Stimulated activated CD4-positive, alpha-beta T cell treated with anti-CD3 and anti-CD28 coated beads, Interleukin-15, amount 100 ng/mL, for 48 hours (primary cell): ENCODE measurements around the gene RAI1.

Experiments
- DNase-seq, 2 donors: peaks; one replicate each; pipeline ENCODE4 v3.0.0-alpha.2; 2020; ENCODE audit warnings: low read depth in 2 of 2

The RAI1 gene

DNA sequence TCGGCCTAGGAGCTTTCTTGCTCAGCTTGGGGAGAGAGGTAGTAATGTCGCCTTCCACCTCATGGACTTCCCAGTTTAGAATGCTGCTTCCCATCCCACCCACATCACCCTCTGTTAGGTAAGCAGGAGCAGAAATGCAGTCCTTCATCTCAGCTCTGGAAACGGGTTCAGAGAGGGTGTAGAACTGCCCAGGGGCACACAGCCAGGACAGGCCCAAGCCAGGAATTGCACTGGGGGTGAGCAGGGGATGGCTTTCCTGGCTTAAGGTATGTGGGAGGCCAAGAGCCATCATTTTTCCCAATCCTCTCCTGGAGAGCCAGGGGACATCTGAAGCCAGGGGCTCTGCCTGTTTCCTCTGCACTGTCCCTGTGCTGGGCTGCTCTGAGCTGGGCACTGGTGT, 33.6 kb downstream of the RAI1 start:
- DNase-seq, result no peak

DNA sequence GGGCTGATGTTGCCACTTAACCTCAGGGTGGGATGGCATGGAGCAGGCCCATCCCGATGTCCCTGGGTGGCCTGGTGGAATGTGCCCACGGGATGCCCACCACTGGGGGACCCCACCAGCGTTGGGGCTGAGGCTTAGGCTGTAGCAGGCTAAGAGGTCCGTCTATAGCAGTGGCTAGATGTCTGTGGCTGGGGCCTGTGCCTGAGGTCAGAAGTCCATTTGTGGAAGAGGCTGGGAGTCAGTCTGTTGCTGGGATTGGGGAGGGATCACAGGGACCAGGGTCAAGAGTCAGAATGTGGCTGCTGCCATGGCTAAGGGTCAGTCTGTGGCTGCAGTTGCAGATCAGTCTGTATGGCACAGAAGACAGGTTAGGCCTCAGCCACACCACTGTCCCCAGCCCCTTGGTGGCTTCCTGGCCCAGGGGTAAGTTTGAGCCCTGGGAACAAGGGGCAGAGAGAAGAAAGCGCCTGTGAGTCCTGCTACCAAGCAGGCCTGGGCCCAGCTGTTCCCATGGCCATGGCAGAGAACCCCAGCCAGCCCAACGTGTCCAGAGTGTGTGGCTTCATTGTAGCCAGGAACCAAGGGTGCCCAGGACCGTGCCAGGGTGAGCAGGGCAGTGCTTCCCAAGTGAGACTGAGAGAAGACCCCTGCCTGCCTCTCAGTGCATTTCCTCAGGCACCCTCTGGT, 35.7 kb downstream of the RAI1 start:
- no peak for DNase-seq

DNA sequence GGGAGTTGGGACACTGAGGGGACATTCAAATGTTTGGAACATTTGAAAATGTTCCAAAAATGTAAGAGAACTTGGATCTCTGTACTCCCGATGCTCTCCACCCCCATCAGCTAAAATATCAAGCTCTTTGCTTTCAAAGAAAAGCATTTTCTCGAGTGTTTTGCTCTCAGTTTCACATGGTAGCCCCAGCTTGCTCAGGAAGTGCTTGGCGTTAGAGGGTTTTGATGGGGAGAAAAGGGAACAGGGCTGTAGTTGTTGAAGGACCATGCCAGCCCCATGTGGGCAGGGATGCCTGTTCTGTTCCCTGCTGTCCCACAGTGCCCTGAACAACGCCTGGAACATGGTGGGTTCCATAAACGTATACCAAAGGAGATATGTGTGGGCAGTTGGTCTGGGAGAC, 37.0 kb downstream of the RAI1 start:
- no peak for DNase-seq

DNA sequence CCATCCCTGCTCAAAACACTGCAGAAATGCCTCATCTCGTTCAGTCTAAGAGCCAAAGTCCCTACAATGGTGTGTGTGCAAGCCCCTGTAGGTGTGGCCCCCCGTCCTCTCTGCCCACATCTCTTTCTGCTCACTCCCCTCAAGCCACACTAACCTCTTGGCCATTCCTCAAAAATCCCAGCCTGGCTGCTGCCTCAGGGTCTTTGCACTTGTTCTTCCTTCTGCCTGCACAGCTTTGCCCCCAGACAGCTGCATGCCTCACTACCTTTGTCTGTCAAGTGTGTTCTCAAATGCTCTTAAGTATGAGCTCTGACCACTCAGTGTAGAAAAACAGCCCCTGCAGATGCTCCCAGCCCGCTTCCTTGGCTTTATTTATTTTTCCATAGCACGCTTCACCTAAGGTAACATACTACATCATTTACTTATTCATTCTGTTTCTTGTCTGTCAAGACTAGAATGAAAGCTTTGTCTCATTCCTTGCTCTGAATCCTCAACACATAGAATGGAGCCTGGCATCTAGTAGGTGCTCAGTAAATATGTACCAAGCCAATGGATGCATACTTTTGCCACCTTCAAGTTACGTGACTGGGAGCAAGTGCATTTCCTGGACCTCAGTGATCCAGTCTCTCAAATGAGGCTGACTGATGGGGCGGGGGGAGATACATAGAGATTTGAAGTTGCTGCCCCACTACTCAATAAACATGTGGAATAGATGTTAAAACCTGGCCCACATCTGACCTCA, 38.1 kb downstream of the RAI1 start:
- no peak for DNase-seq

DNA sequence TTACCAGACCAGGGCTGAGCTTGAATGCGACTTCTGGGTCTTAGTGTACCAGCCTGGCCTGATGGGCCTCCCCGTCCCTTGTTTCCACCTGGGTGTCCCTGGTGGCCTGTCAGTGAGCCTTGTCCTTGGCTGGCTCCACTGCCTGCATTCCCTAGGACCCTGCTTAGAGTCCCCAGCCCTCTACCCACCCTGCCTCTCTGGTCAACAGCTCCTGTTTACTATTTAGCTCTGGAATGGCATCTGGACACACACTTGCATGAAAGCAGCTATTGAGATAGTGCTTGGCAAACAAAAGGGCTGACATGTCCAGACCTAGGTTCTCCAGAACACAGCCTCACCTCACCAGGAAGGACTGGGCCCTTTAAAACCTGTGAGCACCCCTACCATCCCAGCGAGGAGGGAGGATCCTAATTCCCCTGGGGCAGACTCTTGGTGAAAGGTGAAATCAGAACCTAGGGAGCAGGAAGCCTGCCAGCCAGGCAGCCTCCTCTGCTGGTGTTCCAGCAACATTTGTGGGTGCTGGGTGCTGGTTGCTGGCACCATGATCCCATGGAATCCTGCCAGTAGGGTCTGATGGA, 38.8 kb downstream of the RAI1 start:
- no peak for DNase-seq

DNA sequence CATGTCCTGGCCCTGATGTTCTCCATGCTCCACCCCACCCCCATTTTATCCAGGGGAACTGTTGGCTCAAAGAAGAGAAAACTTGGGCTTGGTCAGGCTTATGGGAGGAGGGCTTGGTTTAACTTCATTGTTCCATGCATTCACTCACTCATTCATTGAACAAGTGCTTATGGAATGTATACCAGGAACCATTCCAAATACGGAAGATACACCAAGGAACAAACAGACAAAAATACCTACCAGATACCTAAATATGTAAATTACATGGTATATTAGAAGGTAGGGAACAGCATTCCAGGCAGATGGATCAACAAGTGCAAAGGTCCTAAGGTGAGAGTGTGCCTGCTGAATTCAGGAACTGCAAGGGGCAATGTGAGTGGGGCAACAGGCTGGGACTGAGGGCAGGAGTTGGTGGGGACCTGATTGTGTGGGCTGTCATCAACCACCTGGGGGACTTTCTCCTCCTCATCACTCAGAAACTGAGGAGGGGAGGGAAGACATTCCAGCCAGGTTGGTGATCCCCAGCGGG, 39.9 kb downstream of the RAI1 start:
- DNase-seq, result no peak

DNA sequence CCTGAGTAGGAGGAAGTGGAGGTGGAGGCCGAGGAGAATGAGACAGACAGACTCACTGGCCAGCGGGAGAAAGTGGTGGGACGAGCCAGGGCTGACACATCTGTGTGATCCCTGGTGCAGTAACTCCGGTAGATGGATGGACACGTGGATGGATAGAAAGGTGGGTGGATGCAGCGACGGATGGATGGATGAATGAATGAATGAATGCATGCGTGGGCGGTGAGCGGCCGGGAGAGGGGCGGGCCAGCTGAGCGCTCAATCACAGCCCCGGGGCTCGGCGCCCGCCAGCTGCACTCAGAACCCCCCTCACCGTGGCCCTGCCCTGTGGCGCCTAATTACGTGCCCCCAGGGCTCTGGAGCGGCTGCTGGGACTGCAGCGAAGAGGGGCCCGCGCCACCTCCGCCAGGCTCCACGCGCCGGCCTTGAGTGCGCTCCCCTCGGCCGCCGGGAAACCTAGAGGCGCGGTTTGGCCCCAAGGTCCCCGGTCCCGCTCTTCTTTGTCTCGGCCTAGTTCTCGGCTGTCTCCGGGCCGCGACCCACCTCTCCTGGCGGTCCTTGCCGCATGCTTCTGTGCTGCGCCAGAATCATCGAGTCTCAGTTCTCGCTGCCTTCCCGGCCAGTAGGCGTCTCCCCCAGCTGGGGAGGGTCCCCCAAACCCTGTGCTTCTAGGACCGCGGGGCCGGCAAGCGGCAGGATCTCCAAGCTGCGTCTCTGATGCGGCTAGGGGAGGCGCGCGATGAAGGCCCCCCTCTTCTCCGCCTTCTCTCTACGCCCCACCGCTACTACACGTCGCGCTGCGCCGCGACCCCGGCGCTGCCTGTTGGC, 41.0 kb downstream of the RAI1 start:
- no peak for DNase-seq

DNA sequence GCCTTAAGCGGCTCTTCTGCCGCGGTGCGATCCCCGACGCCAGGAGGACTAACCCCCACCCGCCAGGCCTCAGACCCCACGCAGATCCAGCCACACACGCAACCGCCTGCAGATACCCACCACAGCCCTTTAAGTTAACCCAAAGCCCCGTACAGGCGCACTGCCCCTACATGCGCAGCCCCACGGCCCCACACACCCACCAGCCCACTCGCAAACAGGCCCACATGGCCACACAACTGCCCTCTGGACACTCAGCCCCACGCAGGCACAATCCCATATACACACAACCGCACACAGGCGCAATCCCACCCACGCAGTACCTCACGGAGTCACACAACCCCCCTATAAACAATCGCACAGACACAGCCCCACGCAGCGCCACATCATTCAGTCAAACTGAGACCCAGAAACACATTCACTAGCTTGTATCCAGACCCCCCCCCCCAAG, 41.7 kb downstream of the RAI1 start:
- no peak for DNase-seq

DNA sequence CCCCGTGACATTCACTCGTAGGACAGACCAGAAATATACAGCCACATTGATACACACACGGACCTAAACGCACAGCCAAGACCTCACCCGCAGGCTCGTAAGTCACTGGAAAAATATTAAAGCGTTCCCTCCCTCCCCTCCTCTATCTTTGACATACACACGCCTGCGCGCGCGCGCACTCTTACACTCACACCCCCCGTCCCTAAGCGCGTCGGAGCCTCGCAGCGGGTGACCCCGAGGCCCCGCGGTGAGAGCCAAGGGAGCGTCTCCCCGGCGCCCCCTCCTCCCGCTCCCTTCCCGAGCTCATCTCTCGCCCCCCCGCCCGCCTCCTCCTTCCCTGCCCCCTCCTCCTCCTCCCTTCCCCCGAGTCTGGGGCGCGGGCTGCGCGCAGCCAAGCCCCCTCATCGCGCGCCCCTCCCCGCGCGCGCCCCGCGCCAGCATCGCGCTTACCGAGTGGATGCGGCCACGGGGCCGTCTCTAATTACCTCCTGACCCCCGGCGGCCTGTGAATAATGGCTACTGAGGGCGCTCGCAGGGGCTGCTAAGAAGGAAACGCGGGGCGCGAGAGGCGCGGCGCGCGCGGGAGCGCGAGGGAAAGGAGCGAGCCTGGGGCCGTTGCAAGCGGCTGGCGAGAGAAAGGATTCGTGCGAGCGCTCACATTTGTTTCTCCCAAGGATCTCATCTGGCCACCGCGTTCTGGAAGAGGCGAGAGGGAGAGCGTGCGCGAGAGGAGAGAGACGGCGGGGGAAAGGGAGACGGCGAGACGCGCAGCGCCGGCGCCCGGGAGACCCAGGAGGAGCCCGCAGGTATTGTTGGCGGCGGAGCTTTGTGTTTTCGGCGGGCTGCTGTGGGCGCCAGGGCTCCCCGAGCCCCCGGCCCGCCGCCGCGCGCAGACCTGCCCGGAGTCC, 42.4 kb downstream of the RAI1 start:
- no peak for DNase-seq

DNA sequence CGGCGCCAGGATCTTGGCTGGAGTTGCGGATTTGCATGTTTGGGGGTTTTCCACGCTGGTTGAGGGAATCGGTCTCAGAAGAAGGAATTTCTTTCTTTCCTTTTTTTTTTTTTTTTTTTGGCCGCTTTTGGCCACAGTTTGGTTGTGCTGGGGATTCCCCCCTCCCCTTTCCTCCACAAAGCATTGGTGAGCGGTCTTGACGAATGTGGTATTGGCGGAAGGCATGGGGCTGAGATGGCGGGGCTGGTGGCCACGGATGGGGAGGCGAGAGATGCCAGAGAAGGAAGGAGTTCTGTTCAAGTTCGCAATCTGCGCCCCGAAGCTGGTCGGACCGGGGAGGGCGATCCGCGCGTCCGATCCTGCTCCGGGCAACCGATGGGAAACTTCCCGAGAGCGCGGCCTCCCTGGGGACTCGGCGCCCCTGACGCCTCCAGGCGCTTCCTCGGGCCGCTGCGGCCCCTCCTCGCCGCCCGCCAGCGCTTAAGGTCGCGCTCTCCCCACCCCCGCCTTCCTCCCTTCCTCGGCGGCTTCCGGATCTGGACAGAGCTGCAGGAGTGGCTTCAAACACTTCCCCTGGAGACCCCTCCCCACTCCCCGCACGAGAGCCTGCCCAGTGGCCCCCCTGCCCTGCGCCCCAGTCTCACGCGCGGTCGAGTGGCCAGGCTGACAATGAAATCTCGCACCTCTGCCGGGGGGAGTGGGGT, 43.2 kb downstream of the RAI1 start:
- no peak for DNase-seq

DNA sequence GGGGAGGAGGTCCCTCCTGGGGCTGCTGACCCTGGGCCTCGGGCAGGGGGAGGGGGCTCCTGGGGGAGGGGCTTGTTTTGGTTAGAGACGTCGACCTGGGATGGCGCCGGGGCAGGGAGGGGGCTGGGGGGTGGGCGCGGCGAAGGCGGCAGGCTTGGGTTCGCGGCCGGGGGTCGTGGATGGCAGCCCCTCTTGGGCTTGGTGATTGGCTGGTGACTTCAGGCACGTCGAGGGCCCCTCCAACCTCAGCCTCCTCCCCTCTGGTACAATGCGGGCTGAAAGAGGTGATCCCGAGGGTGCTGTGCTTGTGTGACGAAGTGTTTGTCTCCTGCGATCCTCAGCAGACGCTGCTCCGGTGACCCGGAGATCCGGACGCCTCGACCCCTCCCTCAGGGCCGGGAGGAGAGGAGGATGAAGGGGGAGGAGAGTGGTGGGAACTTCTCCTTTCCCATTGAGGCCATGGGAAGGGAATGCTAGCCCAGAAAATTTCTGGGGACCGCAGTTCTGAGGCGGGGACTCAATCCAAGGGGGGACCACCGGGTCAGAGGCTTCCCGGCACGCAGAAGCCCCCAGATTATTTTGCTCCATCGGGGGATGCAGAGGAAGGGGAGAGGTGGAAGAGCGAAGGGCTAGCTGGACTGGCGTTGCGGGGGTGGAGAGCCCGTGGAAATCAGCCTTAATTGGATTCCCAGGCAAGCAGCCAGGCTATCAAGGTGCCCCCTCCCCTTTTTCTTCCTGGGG, 43.9 kb downstream of the RAI1 start:
- DNase-seq, result no peak

DNA sequence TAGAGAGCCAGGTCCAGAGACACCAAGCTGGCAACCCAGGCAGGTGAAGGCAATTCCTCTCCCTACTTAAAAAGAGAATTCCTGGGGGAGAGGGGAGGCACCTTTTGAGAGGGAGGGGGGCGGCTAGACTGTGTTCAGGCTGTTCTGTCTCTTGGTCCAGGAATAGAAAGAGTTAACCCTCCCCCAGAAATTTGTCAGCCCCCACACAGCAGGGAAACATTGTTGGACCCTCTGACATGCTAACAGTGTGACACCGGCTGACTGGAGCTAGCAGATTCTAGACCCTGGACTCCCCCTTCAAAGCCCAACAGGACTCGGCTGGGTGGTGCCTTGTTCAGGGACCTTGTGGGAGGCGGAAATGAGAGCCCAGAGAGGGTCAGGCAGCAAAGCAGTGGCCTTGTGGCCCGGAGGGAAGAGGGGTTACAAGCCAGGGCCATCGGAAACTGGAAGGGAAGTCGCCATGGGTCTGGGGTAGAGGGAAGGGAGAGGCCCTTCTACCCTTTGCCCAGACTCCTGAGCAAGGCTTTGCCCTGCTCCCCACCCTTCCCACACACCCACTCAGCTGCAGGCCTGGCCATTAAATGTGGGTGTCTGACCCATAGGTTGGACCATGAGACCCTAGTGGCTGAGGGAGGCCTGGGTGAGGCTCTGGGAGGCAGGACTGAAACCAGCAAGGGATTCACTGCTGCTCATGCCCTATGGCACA, 44.6 kb downstream of the RAI1 start:
- DNase-seq, result no peak

DNA sequence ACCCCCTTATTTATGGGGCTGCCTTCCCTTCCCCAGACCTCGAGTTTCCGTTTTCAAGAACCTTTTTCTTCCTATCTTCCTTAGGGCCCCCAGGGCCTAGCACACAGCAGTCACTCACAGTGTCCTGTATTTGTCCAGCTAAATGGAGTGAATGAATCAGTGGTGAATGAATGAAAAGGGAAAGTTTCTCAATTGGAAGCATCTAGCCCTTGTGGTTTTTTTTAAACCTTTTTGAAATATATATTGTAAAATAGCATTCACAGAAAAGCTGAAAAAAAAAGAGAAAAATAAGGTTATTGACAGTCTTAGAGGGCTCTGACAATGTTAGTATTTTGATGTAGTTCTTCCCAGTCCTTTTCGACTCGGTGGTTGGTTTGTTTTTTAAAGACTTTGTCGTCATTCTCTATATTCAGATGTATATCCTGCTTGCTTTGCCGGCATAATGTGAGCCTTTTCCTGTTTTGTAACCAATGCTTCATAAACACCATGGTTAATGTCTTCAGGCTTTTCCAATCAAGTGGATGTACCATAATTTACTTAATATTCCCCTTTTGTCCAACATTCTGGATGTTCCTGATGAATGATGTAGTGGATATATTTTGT, 45.3 kb downstream of the RAI1 start:
- DNase-seq, result no peak

DNA sequence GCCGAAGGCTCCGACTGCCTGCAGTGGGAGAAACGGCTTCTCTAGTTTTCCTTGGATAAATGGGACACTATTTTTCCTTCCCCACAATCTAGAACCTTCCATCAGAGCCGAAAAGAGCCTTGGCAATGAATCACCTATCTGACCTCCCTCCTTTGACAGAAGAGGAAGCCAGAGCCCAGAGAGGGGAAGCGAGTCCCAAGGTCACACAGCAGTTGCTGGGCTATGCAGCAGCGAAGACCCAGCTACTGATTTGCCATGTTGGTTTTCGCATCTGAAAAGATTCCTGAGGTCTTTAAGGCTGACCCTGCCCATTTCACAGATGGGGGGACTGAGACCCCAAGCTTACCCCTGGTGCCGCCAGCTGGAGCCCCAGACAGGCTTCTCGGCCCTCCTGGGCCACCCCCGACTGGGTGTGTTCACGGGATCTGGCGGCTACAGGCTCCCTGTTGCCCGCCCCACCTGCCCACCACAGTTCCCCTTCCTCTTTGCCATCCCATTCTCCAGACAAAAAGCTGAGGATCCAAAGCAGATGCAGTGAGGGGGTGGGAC, 45.9 kb downstream of the RAI1 start:
- DNase-seq, result no peak

DNA sequence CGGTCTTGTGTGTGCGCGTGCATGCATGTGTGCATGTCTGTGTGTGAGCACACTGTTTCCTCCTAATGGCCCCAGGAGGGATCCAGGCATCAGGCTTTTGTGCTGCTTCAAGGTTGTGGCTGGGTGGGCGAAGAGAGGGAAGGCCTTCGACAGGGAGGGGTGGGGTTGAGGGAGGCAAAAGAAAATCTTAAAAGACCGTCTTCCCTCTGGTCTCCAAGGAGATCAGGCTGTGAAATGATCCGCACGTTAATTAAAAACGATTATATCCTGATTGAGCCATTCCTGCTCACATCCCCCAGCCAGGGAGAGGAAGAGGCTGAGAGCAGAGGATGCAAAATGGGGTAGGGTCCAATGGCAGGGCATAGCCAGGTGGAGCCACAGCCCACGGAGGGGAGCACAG, 46.9 kb downstream of the RAI1 start:
- no peak for DNase-seq

DNA sequence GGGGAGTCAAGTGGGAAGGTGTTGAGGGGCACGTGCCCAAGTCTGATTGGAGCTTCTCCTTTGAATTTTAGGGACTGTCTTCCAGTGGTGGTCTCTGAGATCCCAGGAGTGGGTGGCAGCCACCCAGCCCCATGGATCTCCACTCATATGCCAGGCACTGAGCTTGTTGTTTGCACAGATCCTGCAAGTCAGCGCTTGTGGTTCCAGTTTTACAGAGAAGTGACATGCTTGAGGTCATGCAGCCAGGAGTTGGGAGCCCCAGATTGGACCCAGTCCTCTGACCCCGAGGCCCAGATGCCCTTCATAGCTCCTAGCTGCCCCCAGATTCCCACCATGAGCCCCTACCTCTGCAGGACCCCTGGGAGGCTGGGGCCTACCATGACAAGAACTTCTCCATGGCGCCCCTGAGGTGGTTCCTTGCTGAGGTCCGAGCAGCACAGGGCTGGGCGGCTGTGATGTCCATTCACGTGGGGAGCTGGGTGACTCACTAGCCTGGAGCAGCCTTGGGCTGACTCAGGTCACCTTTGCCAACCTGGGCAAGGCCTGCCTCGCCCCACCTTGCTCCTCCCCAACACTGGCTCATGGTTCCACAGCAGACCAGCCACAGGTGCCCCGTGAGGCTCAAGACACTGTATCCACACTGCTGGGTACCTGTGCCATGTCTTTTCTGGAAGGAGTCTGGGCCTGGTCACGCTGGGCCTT, 47.4 kb downstream of the RAI1 start:
- no peak for DNase-seq

DNA sequence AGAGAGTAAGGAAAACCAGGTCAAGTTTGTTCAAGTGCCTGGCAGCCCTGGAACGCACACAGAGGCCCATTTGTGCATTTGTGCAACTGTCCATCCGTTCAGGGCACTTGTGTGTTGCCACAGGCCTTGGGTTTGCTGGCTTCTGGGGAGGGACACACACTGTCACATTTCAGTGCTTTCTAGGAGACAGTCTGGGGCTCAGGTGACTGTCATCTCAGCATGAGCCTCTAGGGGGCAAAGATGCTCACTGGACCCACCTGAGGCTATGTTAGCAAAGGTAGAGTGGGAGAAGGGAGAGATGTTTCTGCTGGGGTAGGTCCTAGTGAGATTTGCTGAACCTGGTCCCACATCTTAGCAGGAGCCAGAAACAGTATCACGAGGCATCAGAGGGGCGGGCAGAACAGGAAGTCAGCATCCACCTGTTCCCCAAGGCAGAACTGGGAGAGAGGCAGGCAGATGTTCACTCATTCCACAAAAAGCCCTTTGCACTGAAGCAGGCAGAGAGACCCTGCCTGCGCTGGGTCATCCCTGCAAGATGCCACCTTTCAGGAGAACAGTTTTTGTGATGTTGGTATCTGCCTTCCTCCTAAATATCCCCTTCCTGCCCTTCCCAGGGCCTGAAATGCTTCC, 48.5 kb downstream of the RAI1 start:
- DNase-seq, result no peak
